ENCODE measurements around the gene INTS7.

The INTS7 gene

DNA sequence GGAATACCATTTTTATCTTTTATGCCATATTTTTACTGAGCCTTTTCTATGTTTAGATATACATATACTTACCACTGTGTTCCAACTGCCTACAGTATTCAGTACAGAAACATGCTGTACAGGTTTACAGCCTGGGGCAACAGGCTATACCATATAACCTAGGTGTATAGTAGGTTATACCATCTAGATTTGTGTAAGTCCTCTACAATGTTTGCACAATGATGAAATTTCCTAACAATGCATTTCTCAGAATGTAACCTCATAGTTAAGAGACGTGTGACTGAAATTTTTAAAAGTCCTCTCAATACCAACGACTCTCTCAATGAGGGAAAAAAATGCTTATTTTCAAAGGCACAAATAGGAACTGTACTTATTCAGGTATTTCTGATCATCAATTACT, 21.7 kb downstream of the INTS7 start:
- TF ChIP-seq, protein P1, sequence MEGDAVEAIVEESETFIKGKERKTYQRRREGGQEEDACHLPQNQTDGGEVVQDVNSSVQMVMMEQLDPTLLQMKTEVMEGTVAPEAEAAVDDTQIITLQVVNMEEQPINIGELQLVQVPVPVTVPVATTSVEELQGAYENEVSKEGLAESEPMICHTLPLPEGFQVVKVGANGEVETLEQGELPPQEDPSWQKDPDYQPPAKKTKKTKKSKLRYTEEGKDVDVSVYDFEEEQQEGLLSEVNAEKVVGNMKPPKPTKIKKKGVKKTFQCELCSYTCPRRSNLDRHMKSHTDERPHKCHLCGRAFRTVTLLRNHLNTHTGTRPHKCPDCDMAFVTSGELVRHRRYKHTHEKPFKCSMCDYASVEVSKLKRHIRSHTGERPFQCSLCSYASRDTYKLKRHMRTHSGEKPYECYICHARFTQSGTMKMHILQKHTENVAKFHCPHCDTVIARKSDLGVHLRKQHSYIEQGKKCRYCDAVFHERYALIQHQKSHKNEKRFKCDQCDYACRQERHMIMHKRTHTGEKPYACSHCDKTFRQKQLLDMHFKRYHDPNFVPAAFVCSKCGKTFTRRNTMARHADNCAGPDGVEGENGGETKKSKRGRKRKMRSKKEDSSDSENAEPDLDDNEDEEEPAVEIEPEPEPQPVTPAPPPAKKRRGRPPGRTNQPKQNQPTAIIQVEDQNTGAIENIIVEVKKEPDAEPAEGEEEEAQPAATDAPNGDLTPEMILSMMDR (conservative IDR thresholded peaks at IDR 0.05) = no peak
- no peak overlapping the region for H3K27ac ChIP-seq

GRCh38 chr1:212012034-212012740, 23.2 kb downstream of the INTS7 start:
- H3K27ac ChIP-seq = no peak overlapping the region
- TF ChIP-seq, protein P1 (conservative IDR thresholded peaks at IDR 0.05) = peak; percentile 95

GRCh38 chr1:212010004-212010403, 25.4 kb downstream of the INTS7 start:
- no peak overlapping the region for H3K27ac ChIP-seq
- TF ChIP-seq, protein P1 (conservative IDR thresholded peaks at IDR 0.05) = no peak

DNA sequence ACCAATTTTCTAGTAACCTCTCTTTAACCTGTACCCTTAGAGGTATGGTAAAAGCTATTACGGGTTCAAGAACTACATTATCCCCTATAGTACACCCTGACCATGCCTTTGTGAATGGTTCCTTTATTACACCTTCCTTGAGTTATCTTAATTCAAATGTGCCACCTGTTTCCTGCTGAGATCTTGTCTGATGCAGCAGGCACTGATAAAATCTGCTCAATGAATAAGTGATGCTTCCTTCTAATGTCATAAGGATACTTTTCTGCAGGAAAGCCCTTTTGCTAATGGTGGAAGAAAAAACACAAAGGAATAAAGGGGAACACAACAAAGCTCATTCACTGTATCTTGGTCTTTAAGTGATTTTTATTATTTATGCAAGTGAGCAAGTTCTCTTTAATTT, 25.8 kb downstream of the INTS7 start:
- TF ChIP-seq, protein P1 (conservative IDR thresholded peaks at IDR 0.05) = no peak
- no peak overlapping the region for H3K27ac ChIP-seq

GRCh38 chr1:212007886-212008285, 27.5 kb downstream of the INTS7 start:
- peak overlapping the region; percentile 64; the same call in 1 of the 2 replicates for H3K27ac ChIP-seq
- TF ChIP-seq, protein P1 (conservative IDR thresholded peaks at IDR 0.05) = no peak

DNA sequence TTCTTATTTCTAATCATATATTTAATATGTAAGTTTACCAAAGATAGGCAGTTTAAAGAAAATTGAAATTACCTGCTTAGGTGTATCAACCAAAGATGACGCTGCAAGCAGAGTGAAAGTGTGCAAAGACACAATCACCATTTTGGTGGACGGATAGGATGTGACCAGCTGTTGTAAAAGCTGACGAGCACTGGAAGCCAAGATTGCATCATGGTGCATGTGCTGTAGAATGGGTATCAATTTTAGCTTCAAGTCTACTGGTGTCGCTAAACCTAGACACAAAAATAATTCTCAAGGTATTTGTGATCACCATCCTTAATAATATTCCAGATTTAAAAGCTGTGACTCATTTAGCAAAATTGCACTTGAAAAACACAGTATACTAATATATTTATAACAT, 28.2 kb downstream of the INTS7 start:
- peak overlapping the region; percentile 64 for H3K27ac ChIP-seq
- TF ChIP-seq, protein P1 (conservative IDR thresholded peaks at IDR 0.05) = no peak

- TF ChIP-seq, protein P1 (conservative IDR thresholded peaks at IDR 0.05) = no peak
- H3K27ac ChIP-seq = peak overlapping the region; percentile 64
These were observed 30.3 kb downstream of the INTS7 start for GRCh38 chr1:212004895-212005608.
